Measurements from ENCODE around the gene PLCB4.

- no peak for TF ChIP-seq POLR2A (IDR thresholded peaks at IDR 0.05)
- TF ChIP-seq, protein P1, sequence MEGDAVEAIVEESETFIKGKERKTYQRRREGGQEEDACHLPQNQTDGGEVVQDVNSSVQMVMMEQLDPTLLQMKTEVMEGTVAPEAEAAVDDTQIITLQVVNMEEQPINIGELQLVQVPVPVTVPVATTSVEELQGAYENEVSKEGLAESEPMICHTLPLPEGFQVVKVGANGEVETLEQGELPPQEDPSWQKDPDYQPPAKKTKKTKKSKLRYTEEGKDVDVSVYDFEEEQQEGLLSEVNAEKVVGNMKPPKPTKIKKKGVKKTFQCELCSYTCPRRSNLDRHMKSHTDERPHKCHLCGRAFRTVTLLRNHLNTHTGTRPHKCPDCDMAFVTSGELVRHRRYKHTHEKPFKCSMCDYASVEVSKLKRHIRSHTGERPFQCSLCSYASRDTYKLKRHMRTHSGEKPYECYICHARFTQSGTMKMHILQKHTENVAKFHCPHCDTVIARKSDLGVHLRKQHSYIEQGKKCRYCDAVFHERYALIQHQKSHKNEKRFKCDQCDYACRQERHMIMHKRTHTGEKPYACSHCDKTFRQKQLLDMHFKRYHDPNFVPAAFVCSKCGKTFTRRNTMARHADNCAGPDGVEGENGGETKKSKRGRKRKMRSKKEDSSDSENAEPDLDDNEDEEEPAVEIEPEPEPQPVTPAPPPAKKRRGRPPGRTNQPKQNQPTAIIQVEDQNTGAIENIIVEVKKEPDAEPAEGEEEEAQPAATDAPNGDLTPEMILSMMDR (IDR thresholded peaks at IDR 0.05): peak; percentile 35 to 52 (median 49)
Observed at GRCh38 chr20:9392892-9393857, 324.3 kb downstream of the PLCB4 start.

Measured in transverse colon (tissue), 3 donors.